Measurements from ENCODE around the gene A2M. TPM values are rescaled to one million over a fixed set of nuclear protein-coding genes. Genes with fewer than 3 reads are reported as not detected.

The A2M gene
- total RNA-seq, 1 experiment from 2014 or later: not detected

GRCh38 chr12:9096563-9097176, 19.0 kb downstream of the A2M start:
- Mint-ChIP-seq H3K27ac (ENCODE audit: unreplicated experiment) (no peak overlapping the region), H3K9me3 (ENCODE audit: low read depth, unreplicated experiment) (no peaks in the 10 kb centered on the region), H3K27me3 (ENCODE audit: unreplicated experiment) (no peaks in the 10 kb centered on the region), H3K4me3 (ENCODE audit: low read depth, unreplicated experiment) (no peak overlapping the region), H3K36me3 (ENCODE audit: insufficient read depth, unreplicated experiment) (no peaks in the 10 kb centered on the region), H3K4me1 (ENCODE audit: low read depth, unreplicated experiment) (no peaks in the 10 kb centered on the region)
- intact Hi-C loops (cut with micrococcal nuclease; ENCODE audit: unreplicated experiment): no loop called here
- DNase-seq: no peak
- no peak for TF ChIP-seq CTCF (IDR thresholded peaks at IDR 0.05; ENCODE audit: unreplicated experiment)
- CTCF ChIA-PET: interaction anchor here (1.3 kb wide), 1 partner anchor 10 kb away, joined by 4 read pairs; no protein-coding TSS in a partner anchor
- BruUV-seq (replicated peaks): no TSS peak

- no peak overlapping the region for H3K27ac Mint-ChIP-seq (ENCODE audit: unreplicated experiment)
- BruUV-seq (replicated peaks): no TSS peak
- CTCF ChIA-PET: interaction anchor here (0.5 kb wide), 1 partner anchor 1025 kb away, joined by 4 read pairs; no protein-coding TSS in a partner anchor
These were observed 20.4 kb downstream of the A2M start for GRCh38 chr12:9095322-9095721.

GRCh38 chr12:9094512-9095206, 21.1 kb downstream of the A2M start:
- CTCF ChIA-PET: interaction anchor here (0.5 kb wide), 1 partner anchor 1026 kb away, joined by 4 read pairs; no protein-coding TSS in a partner anchor
- no peak overlapping the region for H3K27ac Mint-ChIP-seq (ENCODE audit: unreplicated experiment)
- no TSS peak for BruUV-seq (replicated peaks)
- H3K36me3 Mint-ChIP-seq (ENCODE audit: insufficient read depth, unreplicated experiment): no peaks in the 10 kb centered on the region
- H3K4me3 Mint-ChIP-seq (ENCODE audit: low read depth, unreplicated experiment): no peak overlapping the region
- no peaks in the 10 kb centered on the region for H3K9me3 Mint-ChIP-seq (ENCODE audit: low read depth, unreplicated experiment)
- DNase-seq: no peak
- no peaks in the 10 kb centered on the region for H3K27me3 Mint-ChIP-seq (ENCODE audit: unreplicated experiment)
- H3K4me1 Mint-ChIP-seq (ENCODE audit: low read depth, unreplicated experiment): no peaks in the 10 kb centered on the region
- TF ChIP-seq CTCF (IDR thresholded peaks at IDR 0.05; ENCODE audit: unreplicated experiment): no peak
- intact Hi-C loops (cut with micrococcal nuclease; ENCODE audit: unreplicated experiment): no loop called here

More at GRCh38 chr12:9095322-9095721, 20.4 kb downstream of the A2M start:
- no peak for TF ChIP-seq CTCF (IDR thresholded peaks at IDR 0.05; ENCODE audit: unreplicated experiment)
- H3K4me3 Mint-ChIP-seq (ENCODE audit: low read depth, unreplicated experiment): no peak overlapping the region
- no peak for DNase-seq
- intact Hi-C loops (cut with micrococcal nuclease; ENCODE audit: unreplicated experiment): no loop called here
- H3K27me3 Mint-ChIP-seq (ENCODE audit: unreplicated experiment): no peaks in the 10 kb centered on the region
- no peaks in the 10 kb centered on the region for H3K9me3 Mint-ChIP-seq (ENCODE audit: low read depth, unreplicated experiment)
- no peaks in the 10 kb centered on the region for H3K36me3 Mint-ChIP-seq (ENCODE audit: insufficient read depth, unreplicated experiment)
- no peaks in the 10 kb centered on the region for H3K4me1 Mint-ChIP-seq (ENCODE audit: low read depth, unreplicated experiment)

GRCh38 chr12:9091891-9092598, 23.7 kb downstream of the A2M start:
- Mint-ChIP-seq H3K36me3 (ENCODE audit: insufficient read depth, unreplicated experiment) (no peaks in the 10 kb centered on the region), H3K27me3 (ENCODE audit: unreplicated experiment) (no peaks in the 10 kb centered on the region), H3K9me3 (ENCODE audit: low read depth, unreplicated experiment) (no peaks in the 10 kb centered on the region), H3K4me1 (ENCODE audit: low read depth, unreplicated experiment) (no peaks in the 10 kb centered on the region), H3K27ac (ENCODE audit: unreplicated experiment) (no peak overlapping the region), H3K4me3 (ENCODE audit: low read depth, unreplicated experiment) (no peak overlapping the region)
- CTCF ChIA-PET: no interaction called here
- no peak for TF ChIP-seq CTCF (IDR thresholded peaks at IDR 0.05; ENCODE audit: unreplicated experiment)
- intact Hi-C loops (cut with micrococcal nuclease; ENCODE audit: unreplicated experiment): no loop called here
- DNase-seq: no peak
- no TSS peak for BruUV-seq (replicated peaks)
